SK-N-SH treated with all-trans-retinoic acid at 6 μM for 48 hours (cell line): ENCODE measurements around the gene KIF26A.

Source experiments
- ATAC-seq: fragments of 200-7000 bp; cut with Tn5 transposase; 3 replicates; pipeline ENCODE4 v1.9.1; 2020; ENCODE audit warnings: mild to moderate bottlenecking, moderate library complexity
- ARNTL ChIP-seq: fragments of 450-650 bp; formaldehyde crosslinking; IDR thresholded peaks from 2 replicates; pipeline ENCODE4 v1.5.0; 2020; ENCODE audit warnings: low read depth, mild to moderate bottlenecking, moderate library complexity, borderline replicate concordance
- GLIS3 ChIP-seq: fragments of 250-450 bp; sonication (Bioruptor Pico); IDR thresholded peaks from 2 replicates; pipeline ENCODE4 v1.5.0; 2020; ENCODE audit warnings: mild to moderate bottlenecking, moderate library complexity
- OSR1 ChIP-seq: fragments of 250-450 bp; sonication (Bioruptor Pico); IDR thresholded peaks from 2 replicates; pipeline ENCODE4 v1.8.0; 2022; ENCODE audit warnings: moderate library complexity, mild to moderate bottlenecking, inconsistent platforms
- PATZ1 ChIP-seq: fragments of 250-450 bp; sonication (Bioruptor Pico); IDR thresholded peaks from 2 replicates; pipeline ENCODE4 v1.8.0; 2020; ENCODE audit warnings: mild to moderate bottlenecking, moderate library complexity, borderline replicate concordance
- POU6F1 ChIP-seq: fragments of 250-450 bp; sonication (Bioruptor Pico); IDR thresholded peaks from 2 replicates; pipeline ENCODE4 v1.8.0; 2021; ENCODE audit warnings: low read depth, mild to moderate bottlenecking, moderate library complexity, borderline replicate concordance
- RARB ChIP-seq: fragments of 250-450 bp; sonication (Bioruptor Pico); IDR thresholded peaks from 2 replicates; pipeline ENCODE4 v1.8.0; 2021; ENCODE audit warnings: mild to moderate bottlenecking, moderate library complexity
- SNAI2 ChIP-seq: fragments of 250-450 bp; sonication (Bioruptor Pico); IDR thresholded peaks from 2 replicates; pipeline ENCODE4 v1.5.0; 2020; ENCODE audit warnings: mild to moderate bottlenecking, moderate library complexity
- ZFP3 ChIP-seq: fragments of 250-450 bp; sonication (Bioruptor Pico); IDR thresholded peaks from 2 replicates; pipeline ENCODE4 v1.5.0; 2020; ENCODE audit warnings: mild to moderate bottlenecking, moderate library complexity
- ZFP30 ChIP-seq: fragments of 450-650 bp; formaldehyde crosslinking; IDR thresholded peaks from 2 replicates; pipeline ENCODE4 v1.5.0; 2022; ENCODE audit warnings: mild to moderate bottlenecking, moderate library complexity

KIF26A gene

GRCh38 chr14:104229534-104230055 is 91.2 kb downstream of the KIF26A start:
- TF ChIP-seq ZFP3 (CRISPR knock-in tag) = no peak
- no peak for TF ChIP-seq SNAI2
- no peak for TF ChIP-seq GLIS3
- no peak for TF ChIP-seq ARNTL (CRISPR knock-in tag)
- no peak for TF ChIP-seq PATZ1 (CRISPR knock-in tag)
- TF ChIP-seq OSR1 (CRISPR knock-in tag) = no peak
- TF ChIP-seq RARB = no peak
- no peak for TF ChIP-seq ZFP30 (CRISPR knock-in tag)
- no peak for ATAC-seq

- ATAC-seq = no peak
- TF ChIP-seq POU6F1 (CRISPR knock-in tag) = no peak
Measured at GRCh38 chr14:104230119-104230815, 91.9 kb downstream of the KIF26A start.
